GM18517 (cell line): ENCODE results near the gene ZNF208.
"Not testable (repeated sequence)": the region's sequence is repeated elsewhere in the genome, so short reads cannot be mapped to it uniquely, and the experiment has no call there.

Experiments
- ATAC-seq: cut with Tn5 transposase; IDR thresholded peaks from one replicate; pipeline ENCODE4 v1.9.1; 2021; ENCODE audit warnings: mild to moderate bottlenecking, moderate library complexity; ENCODE audit not compliant: unreplicated experiment

Gene ZNF208

GRCh38 chr19:21885516-21885915 is 125.2 kb downstream of the ZNF208 start:
- not testable (repeated sequence) for ATAC-seq

- not testable (repeated sequence) for ATAC-seq
Measured at GRCh38 chr19:21884786-21885185, 126.0 kb downstream of the ZNF208 start.

GRCh38 chr19:21883516-21883915 is 127.2 kb downstream of the ZNF208 start:
- no peak for ATAC-seq
